Amygdala (tissue), 56 donors: ENCODE measurements around the gene UGT1A9.
"Not testable (repeated sequence)": the region's sequence is repeated elsewhere in the genome, so short reads cannot be mapped to it uniquely, and the experiment has no call there.

Source experiments
- DNase-seq, 56 donors: peaks; one replicate each; lab custom pipeline; 2025; lab: John Stamatoyannopoulos, UW

The UGT1A9 gene

DNA sequence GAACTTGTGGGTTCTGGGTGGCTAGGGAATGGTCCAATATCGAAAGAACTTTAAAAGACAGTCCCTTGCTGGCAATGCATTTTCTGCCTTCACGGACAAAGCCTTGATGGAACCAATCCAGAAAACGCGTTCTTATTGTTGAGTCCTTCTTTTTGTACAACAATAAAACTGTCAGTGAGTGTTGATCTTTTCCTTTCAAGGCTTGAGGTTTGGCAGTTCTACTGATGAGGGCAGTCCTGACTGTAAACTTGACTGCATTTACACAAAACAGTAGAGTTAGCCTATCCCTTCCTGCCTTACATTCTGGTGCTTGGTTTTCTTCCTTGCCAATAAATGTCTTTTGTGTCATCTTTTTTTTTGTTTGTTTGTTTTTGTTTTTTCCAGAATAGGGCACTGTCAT is 7.5 kb downstream of the UGT1A9 start:
- DNase-seq = no peak

DNA sequence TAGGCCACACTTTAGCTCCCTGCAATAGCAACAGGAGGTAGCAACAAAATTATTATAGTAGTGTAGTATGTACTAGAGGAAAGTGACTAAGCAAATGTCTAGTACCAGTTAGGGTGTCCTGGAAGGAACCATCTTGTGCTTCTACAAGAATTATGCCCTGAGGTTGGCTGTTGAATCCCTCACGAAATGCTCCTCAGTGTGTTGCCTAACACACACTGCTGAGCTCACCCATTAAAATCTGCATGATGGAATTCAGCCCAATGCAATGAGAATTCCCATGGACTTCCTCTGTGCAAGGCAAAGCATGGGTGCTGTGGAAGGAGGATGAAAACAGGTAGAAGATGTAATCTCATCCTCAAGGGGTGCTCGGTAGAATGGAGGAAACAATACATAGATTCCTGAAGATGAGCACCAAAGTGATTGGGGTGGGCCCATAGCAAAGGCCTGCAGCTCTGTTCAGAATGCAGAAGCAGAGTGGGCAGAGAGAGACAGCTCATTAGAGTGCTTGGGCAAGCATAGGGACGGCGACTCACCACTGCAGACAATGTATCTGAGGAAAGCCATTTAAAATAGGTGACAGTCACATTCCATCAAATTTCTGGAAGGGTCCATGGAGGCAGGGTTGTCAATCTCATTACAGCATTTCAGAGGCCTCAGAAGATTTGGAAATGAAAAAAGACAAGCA is 8.8 kb downstream of the UGT1A9 start:
- DNase-seq = no peak

DNA sequence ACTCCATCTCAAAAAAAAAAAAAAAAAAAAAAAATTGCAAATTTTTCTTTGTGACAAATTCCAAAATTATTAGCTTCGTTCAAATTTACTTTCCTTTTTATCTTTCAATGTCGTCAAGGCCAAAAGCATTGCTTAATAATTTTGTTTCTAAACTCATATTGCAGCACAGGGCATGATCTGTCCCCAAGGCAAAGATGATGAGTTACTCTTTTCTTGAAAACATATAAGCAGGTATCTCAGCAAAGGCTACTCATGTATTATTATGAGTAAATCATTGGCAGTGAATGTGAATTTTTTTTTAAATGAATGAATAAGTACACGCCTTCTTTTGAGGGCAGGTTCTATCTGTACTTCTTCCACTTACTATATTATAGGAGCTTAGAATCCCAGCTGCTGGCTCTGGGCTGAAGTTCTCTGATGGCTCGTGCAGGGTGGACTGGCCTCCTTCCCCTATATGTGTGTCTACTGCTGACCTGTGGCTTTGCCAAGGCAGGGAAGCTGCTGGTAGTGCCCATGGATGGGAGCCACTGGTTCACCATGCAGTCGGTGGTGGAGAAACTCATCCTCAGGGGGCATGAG is 9.9 kb downstream of the UGT1A9 start, which contains the start of gene UGT1A7:
UGT1A7 (plus strand) TSS at position 381 of the 579 bp plus-strand sequence; CDS start at position 418, 37 bp downstream.
- DNase-seq = no peak

DNA sequence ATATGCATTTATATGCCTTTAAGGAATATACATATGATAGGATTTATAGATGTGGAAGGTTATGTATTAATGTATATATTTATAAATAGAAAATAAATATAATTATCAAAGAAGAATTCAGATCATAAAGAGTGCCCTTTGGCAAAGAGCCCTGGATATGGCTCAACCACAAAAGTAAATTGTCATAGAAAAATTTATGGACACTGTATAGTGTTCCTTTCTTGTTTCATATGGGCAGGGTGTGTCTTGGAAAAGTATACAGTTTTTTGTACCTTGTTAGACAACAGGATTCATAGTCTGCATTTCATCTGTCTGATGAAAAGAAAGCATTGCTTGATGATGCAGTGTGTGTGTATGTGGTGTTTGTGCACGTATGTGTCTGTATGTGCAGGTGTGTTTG is 12.9 kb downstream of the UGT1A9 start:
- DNase-seq = no peak

DNA sequence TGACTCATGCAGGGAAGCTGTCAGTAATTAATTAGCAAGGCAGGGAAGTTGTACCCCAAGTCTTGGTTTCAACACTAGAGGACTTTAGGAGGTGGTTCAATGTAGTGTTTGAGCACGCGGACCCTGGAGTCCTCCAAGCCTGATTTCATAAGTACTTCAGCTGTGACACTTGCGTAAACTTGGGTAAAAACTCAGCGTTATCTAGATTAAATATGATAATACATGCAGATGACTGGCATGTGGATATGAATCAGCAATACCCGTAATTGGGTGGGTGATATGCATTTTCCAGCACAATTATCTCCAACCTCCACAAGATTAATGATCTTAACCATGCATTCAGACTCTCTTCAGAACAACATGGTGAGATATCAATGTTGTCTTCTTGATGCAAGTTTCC is 15.2 kb downstream of the UGT1A9 start:
- DNase-seq = no peak

DNA sequence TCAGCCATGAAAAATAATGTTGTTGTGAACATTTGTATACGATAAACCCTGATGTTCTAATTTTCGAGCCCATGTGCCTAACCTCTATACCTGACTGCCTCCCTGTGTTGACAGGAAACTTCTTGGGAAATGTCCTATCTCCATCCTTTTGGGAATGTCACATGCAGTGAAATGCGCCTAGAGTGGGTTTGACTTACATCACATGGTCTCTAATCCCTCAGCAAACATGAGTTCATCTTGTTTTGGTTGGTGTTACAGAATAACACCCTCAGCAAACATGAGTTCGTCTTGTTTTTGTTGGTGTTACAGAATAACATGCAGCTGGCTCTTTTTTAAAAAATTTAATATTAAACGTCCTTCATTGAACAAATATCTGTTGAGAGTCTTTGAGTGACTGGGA is 16.6 kb downstream of the UGT1A9 start:
- no peak for DNase-seq

DNA sequence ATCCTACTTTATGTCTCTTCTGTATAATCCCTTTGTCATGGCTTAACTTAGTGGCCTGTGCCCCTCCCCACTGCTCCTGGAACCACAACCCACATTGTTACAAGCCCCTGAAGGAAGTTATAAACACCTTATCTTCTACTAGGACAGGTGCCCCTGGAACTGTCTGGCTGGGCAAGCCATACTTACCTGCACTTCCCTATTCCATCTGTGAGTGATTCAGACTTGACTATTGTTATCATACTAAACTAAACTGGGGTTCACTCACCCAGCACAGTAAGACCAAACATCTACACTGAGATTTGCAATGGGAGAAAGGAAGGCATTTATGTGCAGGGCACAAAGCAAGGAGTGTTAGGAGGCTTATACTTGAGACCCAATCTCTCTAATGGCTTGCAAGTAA is 17.3 kb downstream of the UGT1A9 start:
- DNase-seq = no peak

DNA sequence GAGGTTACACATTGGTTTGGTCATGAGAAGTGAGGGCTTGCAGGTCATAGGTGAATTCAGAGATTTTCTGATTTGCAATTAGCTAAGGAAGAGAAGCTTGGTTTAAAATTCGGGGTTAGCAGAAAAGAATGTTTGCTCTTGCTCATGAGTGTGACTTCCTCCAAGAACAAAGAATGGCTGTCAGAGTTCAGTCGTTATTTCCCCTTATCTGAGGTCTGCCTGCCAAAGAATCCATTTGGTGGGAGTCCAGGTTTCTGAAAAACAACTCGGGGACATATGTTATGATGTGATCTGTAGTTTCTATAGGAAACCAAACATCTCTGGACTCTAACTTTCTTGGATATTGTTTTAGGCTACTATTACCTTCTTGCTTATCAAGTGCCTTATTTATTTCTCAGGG is 17.8 kb downstream of the UGT1A9 start:
- DNase-seq = no peak

DNA sequence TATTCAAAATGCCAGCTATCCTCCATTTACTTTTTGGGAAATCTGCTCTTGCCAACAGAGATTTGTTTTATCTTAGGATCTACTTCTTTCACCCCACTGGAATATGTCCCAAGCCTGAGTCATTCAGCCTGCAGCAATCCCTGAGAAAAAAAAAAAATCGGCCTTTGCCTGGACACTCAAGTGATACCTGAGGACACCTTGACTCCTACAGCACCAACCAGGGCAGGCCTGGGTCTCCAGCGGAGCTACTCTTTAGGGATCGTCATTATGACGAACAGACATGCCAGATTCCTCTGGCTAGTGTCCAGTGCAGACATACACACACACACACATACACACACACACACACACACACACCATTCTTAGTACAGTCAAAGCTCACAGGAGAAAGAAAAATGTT is 18.7 kb downstream of the UGT1A9 start:
- no peak for DNase-seq

DNA sequence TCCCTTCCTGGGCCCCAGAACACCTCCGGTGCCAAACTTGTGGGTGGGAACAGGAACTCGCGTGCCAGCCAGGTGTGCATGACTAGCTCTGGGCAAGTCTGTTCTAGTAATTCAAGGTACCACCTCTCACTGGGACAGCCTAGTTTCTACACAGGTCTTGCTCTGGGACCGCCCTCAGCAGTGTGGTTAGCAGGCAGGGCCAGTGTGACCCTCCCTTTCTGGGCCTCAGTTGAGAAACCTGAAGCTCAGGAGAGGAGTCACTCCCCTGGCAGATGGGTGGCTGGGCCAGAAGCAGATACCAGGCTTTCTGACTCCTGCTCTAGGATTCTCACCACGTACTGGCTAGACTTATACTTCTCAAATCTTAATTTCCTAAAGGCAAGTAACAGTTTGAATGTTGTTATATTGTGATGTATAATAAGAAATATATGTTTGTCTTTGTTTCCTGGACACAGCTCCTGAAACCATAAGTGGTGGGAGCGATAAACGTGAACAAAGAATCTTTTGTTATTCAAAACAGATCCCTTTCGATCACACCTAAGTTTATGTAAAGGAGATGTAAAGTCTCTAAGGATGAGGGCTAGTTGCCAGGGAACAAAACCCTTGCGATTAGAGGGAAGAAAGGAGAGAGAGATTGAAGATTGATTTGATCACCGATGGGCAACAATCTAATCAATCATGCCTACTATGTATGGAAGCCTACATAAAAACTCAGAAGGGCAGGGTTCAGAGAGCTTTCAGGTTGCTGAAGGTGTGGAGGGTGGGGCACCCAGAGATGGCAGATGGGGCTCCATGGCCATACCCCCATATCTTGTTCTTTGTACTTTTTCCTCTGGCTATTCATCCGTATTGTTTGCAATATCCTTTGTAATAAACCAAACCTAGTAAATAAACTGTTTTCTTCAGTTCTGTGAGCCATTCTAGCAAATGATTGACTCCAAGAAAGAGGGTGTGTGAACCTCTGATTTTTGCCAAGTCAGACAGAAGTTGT is 20.0 kb downstream of the UGT1A9 start:
- no peak for DNase-seq

DNA sequence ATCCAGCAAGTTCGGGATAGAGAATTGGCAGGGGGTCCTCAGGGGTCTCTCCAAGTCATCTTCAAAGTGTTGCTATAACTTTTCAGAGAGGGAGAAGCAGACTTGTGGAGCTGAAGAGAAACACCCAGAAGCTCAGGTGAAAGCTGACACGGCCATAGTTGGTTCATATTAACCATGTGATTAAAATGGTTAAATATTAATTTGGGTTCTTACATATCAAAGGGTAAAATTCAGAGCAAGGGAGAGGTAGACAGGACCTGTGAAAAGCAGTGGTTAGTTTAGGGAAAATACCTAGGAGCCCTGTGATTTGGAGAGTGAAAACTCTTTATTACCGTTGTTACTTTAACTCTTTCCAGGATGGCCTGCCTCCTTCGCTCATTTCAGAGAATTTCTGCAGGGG is 20.9 kb downstream of the UGT1A9 start, which contains the start of gene UGT1A6:
UGT1A6 (plus strand) TSS at position 243 of the 400 bp plus-strand sequence; CDS start at position 358, 115 bp downstream.
- no peak for DNase-seq

DNA sequence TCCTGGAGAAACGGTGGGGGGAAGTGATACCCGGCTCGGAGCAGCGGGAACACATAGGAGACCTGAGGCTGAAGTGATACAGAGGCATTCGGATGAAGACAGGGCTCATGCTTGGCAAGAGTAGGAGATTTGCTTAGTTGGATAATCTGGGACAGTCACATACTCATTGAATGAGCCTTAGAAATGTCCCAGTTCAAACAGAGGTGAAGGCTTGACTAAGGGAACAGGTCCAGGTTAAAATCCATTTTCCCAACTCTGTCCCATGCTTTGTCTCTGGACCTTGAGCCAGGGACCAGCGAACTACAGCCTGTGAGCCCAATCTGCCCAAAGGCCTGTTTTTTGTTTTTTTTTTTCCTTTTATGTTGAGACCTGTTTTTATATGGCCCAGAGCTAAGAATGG is 22.3 kb downstream of the UGT1A9 start:
- DNase-seq = no peak

DNA sequence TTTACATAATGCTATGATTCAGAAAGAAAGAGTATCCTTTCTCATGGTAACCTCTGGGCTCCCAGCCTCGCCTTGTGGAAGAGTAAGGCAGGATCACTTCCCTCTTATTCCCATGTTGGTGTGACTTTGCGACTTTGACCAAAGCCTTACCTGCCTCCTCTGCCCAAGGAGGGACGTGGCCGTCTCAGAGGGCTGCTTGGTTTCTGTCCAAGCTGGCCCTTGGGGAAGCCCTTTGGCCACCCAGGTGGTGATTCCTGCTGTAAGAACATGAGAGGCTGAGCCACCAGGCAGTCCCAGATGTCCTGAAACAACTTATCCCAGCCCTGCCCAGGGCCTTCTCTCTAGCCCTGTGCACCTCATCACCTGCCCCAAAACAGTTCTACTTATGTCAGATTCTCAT is 27.0 kb downstream of the UGT1A9 start:
- DNase-seq = no peak

DNA sequence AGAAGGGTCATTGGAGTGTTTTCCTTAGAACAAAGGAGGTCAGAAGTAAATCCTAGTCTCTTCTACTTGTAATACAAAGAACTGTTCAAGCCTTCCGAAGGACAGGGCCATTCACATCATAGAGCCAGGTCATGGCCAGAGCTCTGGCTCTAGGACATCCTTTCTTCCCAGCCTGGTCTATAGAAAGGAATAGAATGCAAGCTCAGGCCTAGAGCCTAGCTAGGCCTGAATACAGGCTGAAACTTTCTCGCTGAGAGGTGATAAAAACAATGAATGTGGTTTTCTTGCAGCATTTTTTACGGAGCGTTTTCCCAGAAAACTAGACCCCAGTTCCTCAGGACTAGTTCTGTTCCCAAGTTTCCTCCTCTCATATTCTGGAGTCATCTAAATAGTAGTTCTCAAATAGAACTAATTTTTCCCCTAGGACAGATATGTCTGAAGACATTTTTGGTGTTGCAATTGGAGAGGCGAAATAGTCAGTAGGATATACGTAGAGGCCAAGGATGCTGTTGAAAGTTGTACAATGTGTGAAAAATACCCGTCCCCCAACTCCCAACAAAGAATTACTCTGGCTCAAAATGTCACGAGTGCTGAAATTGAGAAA is 27.8 kb downstream of the UGT1A9 start:
- no peak for DNase-seq

DNA sequence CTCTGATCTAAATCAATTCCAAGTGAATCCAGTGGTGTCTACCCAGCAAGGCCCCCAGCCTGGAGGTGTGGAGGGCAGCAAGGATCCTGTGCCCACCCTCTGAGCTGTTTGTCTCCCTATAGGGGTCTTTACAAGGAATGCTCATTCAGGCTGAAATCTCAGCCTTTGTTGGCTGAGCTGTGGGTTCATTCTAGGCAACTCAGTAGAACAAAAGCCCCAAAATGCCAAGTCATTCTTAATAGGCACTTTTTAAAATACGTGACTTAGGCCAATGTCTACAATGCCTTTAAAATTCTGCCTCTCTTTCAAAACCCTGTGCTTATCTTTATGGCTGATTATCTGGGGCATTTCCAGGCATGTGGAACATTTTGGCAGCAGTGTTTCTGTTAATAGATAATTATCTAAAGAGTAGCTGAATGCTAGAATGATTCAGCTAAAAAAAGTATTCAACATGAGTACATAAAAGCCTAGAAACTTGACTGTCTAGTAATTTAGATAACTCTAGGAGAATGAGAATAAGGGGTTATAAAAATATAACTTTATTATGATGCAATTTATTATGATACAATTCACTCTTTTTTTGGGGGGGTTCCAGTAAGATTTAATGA is 28.4 kb downstream of the UGT1A9 start:
- DNase-seq = peak in 2 of 56 donors; percentile 3 to 23

DNA sequence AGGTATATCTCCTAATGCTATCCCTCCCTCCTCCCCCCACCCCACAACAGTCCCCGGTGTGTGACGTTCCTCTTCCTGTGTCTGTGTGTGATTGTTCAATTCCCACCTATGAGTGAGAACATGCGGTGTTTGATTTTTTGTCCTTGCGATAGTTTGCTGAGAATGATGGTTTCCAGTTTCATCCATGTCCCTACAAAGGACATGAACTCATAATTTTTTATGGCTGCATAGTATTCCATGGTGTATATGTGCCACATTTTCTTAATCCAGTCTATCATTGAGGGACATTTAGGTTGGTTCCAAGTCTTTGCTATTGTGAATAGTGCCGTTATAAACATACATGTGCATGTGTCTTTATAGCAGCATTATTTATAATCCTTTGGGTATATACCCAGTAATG is 29.1 kb downstream of the UGT1A9 start:
- not testable (repeated sequence) for DNase-seq

DNA sequence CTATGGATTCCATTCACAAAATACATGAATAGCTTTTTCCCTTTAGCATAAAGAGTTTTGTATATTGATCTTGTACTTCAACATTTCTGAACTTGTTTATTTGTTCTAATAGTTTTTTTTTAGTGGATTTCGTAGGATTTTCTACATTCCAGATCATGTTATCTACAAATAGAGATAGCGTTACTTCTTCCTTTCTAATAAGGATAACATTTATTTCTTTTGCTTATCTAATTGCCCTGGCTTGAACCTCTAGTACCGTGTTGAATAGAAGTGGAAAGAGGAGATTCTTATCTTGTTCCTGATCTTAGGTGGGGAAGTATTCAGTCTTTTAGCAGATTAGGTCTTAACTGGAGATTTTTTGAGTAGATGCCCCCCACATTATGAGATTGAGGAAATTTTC is 30.5 kb downstream of the UGT1A9 start:
- DNase-seq = no peak

DNA sequence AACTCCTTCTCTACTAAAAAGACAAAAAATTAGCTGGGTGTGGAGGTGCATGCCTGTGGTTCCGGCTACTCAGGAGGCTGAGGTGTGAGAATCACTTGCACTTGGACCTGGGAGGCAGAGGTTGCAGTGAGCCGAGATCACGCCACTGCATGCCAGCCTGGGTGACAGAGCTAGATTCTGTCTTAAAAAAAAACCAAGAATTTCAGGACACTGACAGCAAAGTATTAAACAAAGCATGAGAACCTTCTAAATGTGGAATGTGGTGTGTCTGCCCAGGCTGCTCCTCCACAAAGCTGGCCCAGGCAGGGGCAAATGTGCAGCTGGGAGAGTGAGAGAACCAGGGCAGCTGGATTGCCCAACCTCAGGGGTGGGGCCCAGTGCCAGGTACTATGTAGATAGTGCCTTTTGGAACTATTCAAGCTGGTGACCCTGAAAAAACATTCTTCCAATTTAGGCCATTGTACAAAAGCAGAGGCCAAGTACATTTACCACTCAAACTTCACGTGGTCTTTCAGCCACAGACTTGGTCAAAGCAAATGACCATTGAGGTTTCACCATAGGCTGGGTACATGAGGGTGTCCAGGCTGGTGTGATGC is 34.3 kb downstream of the UGT1A9 start:
- no peak for DNase-seq

DNA sequence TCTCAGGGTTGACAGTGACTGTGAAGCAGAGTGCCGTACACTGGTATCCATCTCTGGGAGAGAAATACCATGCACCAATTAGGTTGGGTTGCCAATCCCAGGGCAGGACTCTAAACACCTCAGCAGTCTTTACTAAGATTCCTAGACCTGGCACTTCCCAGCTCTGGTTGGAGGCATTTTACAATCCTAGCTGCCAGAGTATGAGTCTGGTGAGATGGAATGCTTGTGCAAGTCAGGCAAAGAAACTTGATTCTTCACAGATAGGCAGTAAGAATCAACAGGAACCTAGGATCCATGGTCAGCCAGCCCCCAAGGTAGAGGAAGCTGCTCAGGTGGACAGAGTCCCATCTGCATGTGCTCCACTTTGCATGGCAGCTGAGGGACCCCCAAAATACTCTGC is 35.0 kb downstream of the UGT1A9 start:
- no peak for DNase-seq
